Measurements from ENCODE around the gene UBE2J2. TPM values are rescaled to one million over a fixed set of nuclear protein-coding genes. Genes with fewer than 3 reads are reported as not detected.

Gene UBE2J2
- total RNA-seq, 1 donor: 26.9 TPM

DNA sequence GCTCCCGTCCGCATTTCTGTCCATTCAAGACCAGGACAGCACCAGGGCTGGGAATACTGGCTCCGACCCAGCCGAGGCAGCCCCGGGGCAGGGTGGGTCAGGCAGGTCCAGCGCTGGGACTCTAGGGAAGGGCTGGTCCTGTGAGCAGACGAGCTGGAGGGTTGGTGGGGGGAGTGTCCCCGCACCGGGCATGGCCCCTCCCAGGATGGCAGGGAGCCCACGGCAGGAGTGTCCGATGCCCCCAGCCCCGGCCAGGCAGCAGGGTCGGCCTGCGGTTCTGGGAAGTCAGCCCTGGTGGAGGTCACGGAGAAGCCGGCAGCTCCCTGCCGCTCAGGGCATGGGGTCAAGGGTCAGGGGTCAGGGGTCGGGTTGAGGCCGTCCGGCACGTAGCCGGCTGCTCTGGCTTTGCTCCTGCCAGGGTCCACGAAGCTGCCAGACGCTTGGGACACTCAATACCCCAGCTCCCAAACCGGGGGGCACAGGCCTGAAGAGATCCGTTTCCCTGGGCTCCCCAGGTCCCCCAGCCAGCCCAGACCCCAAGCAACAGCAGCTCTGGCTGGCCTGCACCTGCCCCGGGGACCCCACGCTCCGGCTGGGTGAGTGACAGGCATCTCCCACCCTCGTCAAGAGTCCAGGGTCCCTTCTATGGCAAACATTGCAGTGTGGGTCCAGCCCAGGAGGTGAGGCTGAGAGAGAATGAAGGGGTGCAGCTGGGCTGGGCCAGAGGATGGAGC lies 33.9 kb downstream of the UBE2J2 start:
- no peaks in the 10 kb centered on the region for H3K9me3 ChIP-seq (ENCODE audit: low read depth, low read length)
- no peak overlapping the region for H3K4me3 ChIP-seq (ENCODE audit: low read length)
- H3K27me3 ChIP-seq (ENCODE audit: insufficient read depth, low read length): no peaks in the 10 kb centered on the region
- no peaks in the 10 kb centered on the region for H3K4me1 ChIP-seq (ENCODE audit: insufficient read depth, low read length)

GRCh38 chr1:1239227-1239613 lies 34.4 kb downstream of the UBE2J2 start:
- no peak overlapping the region for H3K4me3 ChIP-seq (ENCODE audit: low read length)
- no peaks in the 10 kb centered on the region for H3K4me1 ChIP-seq (ENCODE audit: insufficient read depth, low read length)
- no peaks in the 10 kb centered on the region for H3K9me3 ChIP-seq (ENCODE audit: low read depth, low read length)
- no peaks in the 10 kb centered on the region for H3K27me3 ChIP-seq (ENCODE audit: insufficient read depth, low read length)

GRCh38 chr1:1238702-1239178 lies 34.9 kb downstream of the UBE2J2 start:
- Histone ChIP-seq H3K27me3 (ENCODE audit: insufficient read depth, low read length) (no peaks in the 10 kb centered on the region), H3K4me1 (ENCODE audit: insufficient read depth, low read length) (no peaks in the 10 kb centered on the region)

GRCh38 chr1:1237874-1238701 lies 35.6 kb downstream of the UBE2J2 start:
- Histone ChIP-seq H3K4me1 (ENCODE audit: insufficient read depth, low read length) (peaks cover 4% of the 10 kb centered on the region), H3K27me3 (ENCODE audit: insufficient read depth, low read length) (no peaks in the 10 kb centered on the region), H3K4me3 (ENCODE audit: low read length) (no peak overlapping the region), H3K9me3 (ENCODE audit: low read depth, low read length) (no peaks in the 10 kb centered on the region)

More at GRCh38 chr1:1238702-1239178, 34.9 kb downstream of the UBE2J2 start:
- Histone ChIP-seq H3K9me3 (ENCODE audit: low read depth, low read length) (no peaks in the 10 kb centered on the region), H3K4me3 (ENCODE audit: low read length) (no peak overlapping the region)

DNA sequence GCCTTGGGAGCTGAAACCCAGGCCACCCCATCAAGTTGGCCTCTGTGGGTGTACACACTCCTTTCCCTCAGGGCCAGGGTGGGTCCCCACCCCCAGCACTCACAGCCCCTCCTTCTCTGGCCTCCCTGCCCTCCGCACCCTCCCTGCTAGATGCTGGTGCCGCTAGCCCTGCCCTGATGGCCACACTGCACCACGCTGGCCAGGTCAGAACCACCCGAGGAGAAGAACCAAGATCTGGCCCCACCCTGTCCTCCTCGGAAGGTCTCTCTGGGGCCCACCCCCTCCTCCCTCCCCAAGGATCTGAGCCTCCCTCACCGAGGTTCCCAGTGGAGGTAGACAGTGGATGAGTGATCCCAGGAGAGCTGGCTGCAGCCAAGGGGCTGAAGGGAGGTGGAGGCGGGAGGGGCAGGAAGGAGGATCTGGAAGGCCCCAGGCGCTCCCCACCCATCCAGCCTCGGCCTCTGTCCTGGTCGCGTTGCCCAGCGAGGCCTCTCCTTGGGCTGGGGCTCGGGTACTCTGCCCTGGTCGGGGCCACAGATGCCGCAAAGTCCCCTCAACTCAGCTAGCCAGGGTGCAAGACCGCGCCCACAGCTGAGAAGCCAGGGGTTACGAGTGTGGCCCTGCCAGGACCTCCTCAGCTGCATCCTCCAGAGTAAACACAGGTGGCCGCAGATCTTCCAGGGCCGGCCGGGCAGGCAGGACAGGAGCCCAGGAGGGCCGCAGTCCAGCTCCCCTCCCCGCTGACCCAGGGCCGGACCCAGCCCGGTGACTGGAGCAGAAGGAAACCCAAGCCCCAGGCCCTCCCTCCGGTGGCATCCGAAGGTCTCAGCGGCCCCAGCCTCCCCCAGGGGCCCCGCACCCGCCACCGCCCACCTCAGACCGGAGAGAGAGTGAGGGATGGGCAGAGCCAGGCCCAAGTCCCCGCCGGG lies 36.4 kb downstream of the UBE2J2 start:
- Histone ChIP-seq H3K4me1 (ENCODE audit: insufficient read depth, low read length) (peaks cover 10% of the 10 kb centered on the region), H3K9me3 (ENCODE audit: low read depth, low read length) (no peaks in the 10 kb centered on the region), H3K4me3 (ENCODE audit: low read length) (no peak overlapping the region), H3K27me3 (ENCODE audit: insufficient read depth, low read length) (no peaks in the 10 kb centered on the region)

DNA sequence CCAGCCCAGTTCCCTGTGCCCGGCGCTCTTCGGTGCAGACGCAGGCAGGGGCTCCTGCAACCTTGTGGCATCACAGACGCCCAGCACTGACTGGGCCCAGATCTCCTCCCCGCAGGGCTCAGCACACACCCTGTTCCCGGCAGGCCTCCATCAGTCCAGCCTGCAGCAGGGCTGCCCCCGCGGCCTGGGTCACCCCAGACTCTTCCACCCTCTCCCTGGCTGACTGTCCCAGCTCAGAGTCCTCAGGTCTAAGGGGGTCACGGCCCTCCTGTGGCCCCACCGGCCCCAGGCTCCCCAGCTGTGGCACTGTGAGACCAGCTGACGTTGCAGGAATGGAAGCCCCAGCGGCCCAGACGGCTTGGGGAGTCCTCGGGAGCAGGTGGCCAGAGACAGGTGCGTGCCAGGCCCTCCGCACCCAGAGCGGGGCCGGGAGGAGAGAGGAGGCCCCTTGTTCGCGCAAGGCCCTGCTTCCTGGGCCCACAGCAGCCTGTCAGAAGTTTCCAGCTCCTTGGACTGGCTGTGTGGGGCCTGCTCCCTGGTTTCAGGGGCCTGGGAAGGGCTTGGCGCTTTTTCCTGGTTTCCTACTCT lies 37.4 kb downstream of the UBE2J2 start:
- no peaks in the 10 kb centered on the region for H3K9me3 ChIP-seq (ENCODE audit: low read depth, low read length)
- H3K4me3 ChIP-seq (ENCODE audit: low read length): no peak overlapping the region
- peaks cover 11% of the 10 kb centered on the region for H3K4me1 ChIP-seq (ENCODE audit: insufficient read depth, low read length)
- no peaks in the 10 kb centered on the region for H3K27me3 ChIP-seq (ENCODE audit: insufficient read depth, low read length)

DNA sequence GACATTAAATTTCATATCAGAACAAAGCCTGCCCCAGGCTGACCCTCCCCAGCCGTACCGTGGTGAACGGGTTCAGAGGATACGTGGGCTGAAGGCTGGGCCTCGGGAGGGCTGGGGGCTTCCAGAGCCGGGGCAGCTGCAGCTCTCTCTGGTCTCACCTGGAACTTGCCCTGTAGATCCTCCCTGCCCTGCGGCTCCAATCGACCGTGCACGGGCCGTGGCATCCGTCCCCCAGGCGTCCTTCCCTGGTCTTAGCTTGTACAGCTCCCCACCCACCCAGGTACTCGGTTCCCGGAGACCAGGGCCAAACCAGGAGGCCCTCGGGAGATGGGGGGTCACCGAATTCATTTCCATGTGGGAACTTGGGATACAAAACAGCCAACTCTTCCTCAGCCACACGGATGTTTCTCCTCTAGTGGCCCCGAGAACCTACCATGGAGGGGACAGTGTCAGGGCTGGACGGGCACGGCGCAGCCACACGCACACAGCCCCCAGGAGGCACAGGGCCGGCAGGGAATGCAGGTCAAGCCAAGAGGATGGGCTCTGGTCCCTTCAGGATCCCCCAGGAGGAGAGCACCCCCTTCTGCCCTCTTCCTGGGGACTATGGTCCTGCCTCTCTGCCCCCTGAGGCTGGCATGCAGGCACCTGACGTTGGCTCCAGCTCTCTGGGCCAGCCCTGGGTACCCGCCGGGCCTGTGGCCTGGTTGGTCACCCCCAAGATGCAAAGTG lies 38.5 kb downstream of the UBE2J2 start:
- no peaks in the 10 kb centered on the region for H3K9me3 ChIP-seq (ENCODE audit: low read depth, low read length)
- peaks cover 22% of the 10 kb centered on the region for H3K4me1 ChIP-seq (ENCODE audit: insufficient read depth, low read length)
- H3K27me3 ChIP-seq (ENCODE audit: insufficient read depth, low read length): no peaks in the 10 kb centered on the region
- H3K4me3 ChIP-seq (ENCODE audit: low read length): no peak overlapping the region

- Histone ChIP-seq H3K4me3 (ENCODE audit: low read length) (no peak overlapping the region), H3K27me3 (ENCODE audit: insufficient read depth, low read length) (no peaks in the 10 kb centered on the region), H3K9me3 (ENCODE audit: low read depth, low read length) (no peaks in the 10 kb centered on the region), H3K4me1 (ENCODE audit: insufficient read depth, low read length) (peaks cover 31% of the 10 kb centered on the region)
Observed at GRCh38 chr1:1234180-1234808, 39.4 kb downstream of the UBE2J2 start.

- Histone ChIP-seq H3K27me3 (ENCODE audit: insufficient read depth, low read length) (no peaks in the 10 kb centered on the region), H3K4me1 (ENCODE audit: insufficient read depth, low read length) (peaks cover 32% of the 10 kb centered on the region), H3K9me3 (ENCODE audit: low read depth, low read length) (no peaks in the 10 kb centered on the region), H3K4me3 (ENCODE audit: low read length) (no peak overlapping the region)
Observed at GRCh38 chr1:1233567-1233892, 40.1 kb downstream of the UBE2J2 start.

- H3K4me3 ChIP-seq (ENCODE audit: low read length): peak overlapping the region; percentile 24
- H3K4me1 ChIP-seq (ENCODE audit: insufficient read depth, low read length): peaks cover 32% of the 10 kb centered on the region
- no peaks in the 10 kb centered on the region for H3K9me3 ChIP-seq (ENCODE audit: low read depth, low read length)
- no peaks in the 10 kb centered on the region for H3K27me3 ChIP-seq (ENCODE audit: insufficient read depth, low read length)
Observed at GRCh38 chr1:1232796-1233566, 40.7 kb downstream of the UBE2J2 start.

DNA sequence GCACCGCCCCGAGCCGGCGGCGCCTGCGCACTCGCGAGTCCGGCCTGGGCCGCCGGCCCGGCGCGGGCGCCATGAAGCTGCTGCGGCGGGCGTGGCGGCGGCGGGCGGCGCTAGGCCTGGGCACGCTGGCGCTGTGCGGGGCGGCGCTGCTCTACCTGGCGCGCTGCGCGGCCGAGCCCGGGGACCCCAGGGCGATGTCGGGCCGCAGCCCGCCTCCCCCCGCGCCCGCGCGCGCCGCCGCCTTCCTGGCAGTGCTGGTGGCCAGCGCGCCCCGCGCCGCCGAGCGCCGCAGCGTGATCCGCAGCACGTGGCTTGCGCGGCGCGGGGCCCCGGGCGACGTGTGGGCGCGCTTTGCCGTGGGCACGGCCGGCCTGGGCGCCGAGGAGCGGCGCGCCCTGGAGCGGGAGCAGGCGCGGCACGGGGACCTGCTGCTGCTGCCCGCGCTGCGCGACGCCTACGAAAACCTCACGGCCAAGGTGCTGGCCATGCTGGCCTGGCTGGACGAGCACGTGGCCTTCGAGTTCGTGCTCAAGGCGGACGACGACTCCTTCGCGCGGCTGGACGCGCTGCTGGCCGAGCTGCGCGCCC lies 41.4 kb downstream of the UBE2J2 start, which contains the start of gene B3GALT6:
TSS of gene B3GALT6 (plus strand) at position 30 of the 588 bp plus-strand sequence. CDS start at position 72, 42 bp downstream.
- peak within 1 kb of the TSS; percentile 96 for H3K4me3 ChIP-seq (ENCODE audit: low read length)
- H3K9me3 ChIP-seq (ENCODE audit: low read depth, low read length): no peaks in the 10 kb centered on the region
- H3K4me1 ChIP-seq (ENCODE audit: insufficient read depth, low read length): peaks cover 32% of the 10 kb centered on the region
- no peaks in the 10 kb centered on the region for H3K27me3 ChIP-seq (ENCODE audit: insufficient read depth, low read length)

- no peaks in the 10 kb centered on the region for H3K27me3 ChIP-seq (ENCODE audit: insufficient read depth, low read length)
- H3K4me3 ChIP-seq (ENCODE audit: low read length): peak within 1 kb of the TSS; percentile 96
- H3K9me3 ChIP-seq (ENCODE audit: low read depth, low read length): no peaks in the 10 kb centered on the region
- H3K4me1 ChIP-seq (ENCODE audit: insufficient read depth, low read length): peaks cover 32% of the 10 kb centered on the region
Observed at GRCh38 chr1:1231400-1232207, 42.0 kb downstream of the UBE2J2 start, which contains the start of gene SDF4. SDF4 (minus strand) TSS chr1:1232001; CDS start chr1:1228772, 3,229 bp downstream.
